Neuron (in vitro differentiated cells): ENCODE measurements around the gene B4GALT1.

Source experiments
- H2AFZ ChIP-seq: one replicate; pipeline ENCODE4 v1.6.1; 2013; ENCODE audit warnings: low read depth, mild to moderate bottlenecking, inconsistent platforms, low read length, moderate library complexity
- H3K27me3 ChIP-seq: one replicate; pipeline ENCODE4 v1.6.1; 2013; ENCODE audit warnings: low read length; ENCODE audit not compliant: insufficient read depth
- H3K36me3 ChIP-seq: one replicate; pipeline ENCODE4 v1.6.1; 2013; ENCODE audit warnings: low read length; ENCODE audit not compliant: insufficient read depth
- H3K4me1 ChIP-seq: one replicate; pipeline ENCODE4 v1.6.1; 2013; ENCODE audit warnings: low read length; ENCODE audit not compliant: insufficient read depth
- H3K4me3 ChIP-seq: 2 replicates; pipeline ENCODE4 v1.5.1; 2013; ENCODE audit warnings: mild to moderate bottlenecking, low read length, moderate library complexity
- H3K9me3 ChIP-seq: one replicate; pipeline ENCODE4 v1.6.1; 2013; ENCODE audit warnings: low read length

B4GALT1 gene

GRCh38 chr9:33065157-33066076 is 101.7 kb downstream of the B4GALT1 start:
- Histone ChIP-seq H3K4me1 (no peaks in the 10 kb centered on the region), H3K36me3 (peaks cover 79% of the 10 kb centered on the region), H3K27me3 (no peaks in the 10 kb centered on the region), H2AFZ (no peak overlapping the region), H3K4me3 (no peak overlapping the region), H3K9me3 (no peaks in the 10 kb centered on the region)
